Measurements from ENCODE around the gene ARMH1.

- TF ChIP-seq CTCF (IDR thresholded peaks at IDR 0.05; ENCODE audit: low read length) = no peak
- no peak for TF ChIP-seq EZH2phosphoT487 (IDR thresholded peaks at IDR 0.05; ENCODE audit: low read length)
- TF ChIP-seq EZH2 (optimal IDR thresholded peaks at IDR 0.05; ENCODE audit: low read depth, low read length) = no peak
These were observed 672 bp downstream of the ARMH1 start for GRCh38 chr1:44675186-44675585.
